CD4-positive, alpha-beta T cell treated with Interleukin-17A for 1 hour (primary cell): ENCODE measurements around the gene NCF4.

Source experiments
- DNase-seq: peaks from one replicate; pipeline ENCODE4 v3.0.0-alpha.2; 2020

The NCF4 gene

DNA sequence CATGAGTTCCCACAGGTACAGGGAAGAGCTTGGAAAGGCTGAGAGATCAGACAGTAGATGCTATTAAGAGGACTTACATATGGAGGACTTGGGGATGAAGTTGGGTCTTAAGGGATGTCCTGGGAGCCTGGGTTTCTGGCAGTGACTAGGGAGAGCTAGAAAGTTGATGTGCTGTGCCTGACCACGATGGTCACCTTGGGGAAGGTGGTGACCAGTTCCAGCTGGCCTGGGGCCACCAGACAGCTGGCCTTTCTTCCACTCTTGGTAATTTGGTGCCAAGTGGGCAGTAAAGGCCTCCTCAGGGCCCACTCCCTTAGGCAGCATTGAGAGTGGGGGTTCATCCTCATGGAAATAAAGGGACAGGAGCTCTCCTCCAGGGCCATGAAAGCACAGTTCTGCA is 38.7 kb downstream of the NCF4 start:
- DNase-seq, result no peak

DNA sequence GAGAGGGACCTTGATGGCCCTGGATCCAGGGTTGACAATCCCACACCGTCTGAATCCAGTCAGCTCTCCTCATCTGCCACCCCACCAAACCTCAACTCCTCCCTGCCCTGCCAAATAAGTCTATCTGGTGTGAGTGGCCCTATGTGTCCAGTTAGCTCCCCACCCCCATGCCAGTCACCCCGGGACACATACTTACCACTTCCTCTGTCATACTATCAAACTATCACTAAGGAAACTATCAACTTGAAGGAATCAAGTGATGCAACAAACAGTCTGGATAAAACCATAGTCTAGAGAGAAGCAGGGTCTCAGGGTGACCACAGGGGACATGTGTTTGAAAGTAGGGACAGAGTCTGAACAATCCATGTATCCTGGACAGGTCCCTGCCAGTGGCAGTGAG is 39.4 kb downstream of the NCF4 start:
- DNase-seq, result no peak

DNA sequence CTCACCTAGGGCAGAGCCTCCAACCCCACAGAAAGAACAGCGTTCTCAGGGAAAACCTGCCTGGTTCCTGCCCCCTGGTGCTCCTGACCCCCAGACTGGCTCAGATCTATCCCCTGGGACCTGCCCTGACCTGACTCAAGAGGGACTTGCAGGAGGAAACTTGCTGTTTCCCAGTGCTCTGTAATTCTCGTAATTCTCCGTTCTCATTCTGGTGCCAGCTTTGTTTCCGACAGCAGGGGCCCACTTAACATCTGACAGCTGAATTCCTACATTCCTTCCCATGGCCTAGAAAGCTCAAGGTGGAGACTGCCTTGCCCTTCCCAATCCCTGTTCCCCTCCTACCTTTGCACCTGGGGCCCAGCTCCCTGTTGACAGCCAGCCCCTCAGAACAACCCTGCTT is 40.1 kb downstream of the NCF4 start:
- no peak for DNase-seq

DNA sequence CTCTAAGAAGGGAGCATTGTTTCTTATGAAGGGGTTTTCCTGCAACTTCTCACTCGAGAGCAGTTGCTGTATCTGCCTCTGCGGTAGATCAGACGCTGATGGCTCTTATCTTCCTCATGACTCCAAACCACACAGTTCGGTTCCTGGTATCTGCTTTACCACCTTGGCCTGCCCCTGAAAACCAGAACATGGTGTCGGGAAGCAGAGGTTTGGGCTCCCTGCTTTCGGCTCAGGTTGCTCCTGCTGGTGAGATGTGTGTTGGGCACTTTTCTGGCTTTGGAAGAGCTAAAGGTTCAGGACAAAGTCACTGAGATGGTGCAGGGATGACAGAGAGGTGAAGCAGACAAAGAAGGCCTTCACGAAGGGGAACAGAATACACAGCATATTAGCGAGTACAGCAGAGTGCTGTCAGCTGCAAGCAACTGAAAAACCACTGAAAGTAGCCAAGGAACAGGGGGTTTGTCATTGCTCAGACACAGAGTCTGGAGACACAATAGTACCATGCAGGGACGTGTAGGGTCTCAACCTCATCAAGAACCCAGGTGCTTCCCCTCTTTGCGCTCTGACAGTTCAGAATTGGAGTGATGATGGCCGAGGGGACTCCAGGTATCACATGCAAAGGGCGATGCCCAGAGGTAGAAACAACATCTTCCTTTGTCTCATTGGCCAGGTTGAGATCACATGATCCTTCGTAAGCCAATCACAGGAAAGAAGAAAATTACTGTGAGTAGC is 40.8 kb downstream of the NCF4 start:
- peak; percentile 14 for DNase-seq

DNA sequence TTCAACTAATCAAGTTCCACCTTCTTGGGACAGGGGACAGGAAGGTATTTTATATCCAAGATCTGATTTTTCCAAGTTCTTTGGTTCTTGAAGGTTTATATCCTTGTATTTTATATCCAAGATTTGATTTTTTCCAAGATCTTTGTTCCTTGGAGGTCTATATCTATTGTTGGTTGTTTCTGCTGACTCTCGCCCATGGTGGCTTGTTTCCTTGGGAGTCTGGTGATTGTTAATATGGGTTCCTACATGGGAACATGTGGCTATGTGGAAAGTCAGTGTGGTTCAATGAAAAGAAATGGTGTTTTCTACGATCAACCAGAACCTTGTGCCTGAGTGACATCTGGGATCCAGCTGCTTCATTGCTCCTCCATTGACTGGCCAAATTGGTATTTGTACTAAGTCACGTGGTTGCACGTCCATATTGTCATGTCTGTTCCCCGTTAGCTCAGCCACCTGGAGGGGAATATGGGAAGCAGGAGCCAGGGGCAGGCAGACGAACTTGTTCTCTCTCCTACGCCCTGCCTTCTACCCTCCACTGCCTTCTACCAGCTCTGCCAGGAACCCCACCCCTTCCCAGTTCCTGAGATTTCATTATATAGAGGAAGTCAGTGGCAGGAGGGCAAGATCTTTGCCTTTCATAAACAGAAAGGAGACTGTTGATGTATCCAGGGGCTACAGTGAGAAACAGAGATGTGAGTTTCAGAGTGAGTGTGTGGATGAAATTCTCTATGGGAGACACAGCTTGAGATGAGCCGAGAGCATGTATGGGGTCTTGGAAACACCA is 41.5 kb downstream of the NCF4 start:
- no peak for DNase-seq

DNA sequence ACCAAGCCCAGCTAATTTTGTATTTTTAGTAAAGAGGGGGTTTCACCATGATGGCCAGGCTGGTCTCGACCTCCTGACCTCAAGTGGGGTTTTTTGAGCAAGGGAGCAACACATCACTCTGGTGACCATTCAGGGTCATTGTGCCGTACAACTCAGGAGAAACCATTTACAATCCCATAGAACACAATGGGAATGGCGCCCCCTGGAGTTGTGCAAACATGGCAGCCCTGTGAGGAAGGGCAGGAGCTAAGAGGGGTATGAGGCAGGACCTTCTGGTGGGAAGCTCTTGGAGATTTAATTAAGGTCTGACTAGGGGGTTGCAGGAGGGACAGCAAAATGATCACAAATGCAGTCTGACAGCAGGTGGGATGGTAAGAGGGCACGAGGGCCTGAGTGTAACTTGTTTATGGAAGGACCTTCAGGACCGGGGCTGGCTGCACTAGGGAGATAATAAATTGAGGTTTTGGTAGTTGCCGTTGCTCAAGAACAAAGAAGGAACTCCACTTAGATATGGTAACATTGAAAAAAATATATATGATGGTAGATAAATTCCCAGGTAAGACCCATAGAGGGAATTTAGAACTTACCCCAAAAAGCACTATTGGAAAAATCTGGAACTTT is 43.6 kb downstream of the NCF4 start:
- DNase-seq, result no peak

DNA sequence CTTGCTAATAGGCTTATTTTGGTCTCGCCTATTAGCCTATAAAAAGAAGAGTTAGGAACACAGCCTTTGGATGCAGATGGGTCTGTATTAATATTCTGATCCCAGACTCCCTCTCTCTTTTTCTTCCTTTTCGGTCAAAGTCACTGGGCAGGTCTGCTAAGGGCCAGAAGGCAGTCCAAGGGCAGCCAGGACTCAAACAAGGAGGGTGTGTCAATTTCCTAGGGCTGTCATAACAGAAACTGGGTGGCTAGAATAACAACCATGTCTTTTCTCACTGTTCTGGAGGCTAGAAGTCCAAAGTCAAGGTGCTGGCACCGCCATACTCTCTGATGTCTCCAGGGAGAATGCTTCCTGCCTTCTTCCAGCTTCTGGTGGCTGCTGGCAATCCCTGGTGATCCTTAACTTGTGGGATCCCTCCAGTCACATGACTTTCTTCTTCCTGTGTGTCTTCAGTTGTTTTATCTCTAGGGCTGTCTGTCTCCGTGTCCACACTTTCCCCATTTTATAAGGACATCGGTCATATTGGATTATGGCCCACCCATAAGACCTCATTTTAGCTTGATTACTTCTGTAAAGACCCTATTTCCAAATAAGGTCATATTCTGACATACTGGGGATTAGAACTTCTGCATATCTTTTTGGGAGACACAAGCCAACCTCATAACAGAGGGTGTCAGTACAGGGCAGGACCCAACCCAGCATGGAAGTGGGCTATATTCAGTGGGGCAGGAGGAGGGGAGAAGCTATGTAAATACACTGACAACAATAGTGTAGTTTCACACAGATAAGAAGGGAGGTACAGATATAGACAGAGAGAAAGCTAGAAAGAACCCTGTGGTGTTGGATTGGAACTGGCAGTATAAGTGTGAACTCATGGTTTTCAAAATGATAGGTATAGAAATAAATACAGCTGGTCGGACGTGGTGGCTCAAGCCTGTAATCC is 46.7 kb downstream of the NCF4 start:
- no peak for DNase-seq

DNA sequence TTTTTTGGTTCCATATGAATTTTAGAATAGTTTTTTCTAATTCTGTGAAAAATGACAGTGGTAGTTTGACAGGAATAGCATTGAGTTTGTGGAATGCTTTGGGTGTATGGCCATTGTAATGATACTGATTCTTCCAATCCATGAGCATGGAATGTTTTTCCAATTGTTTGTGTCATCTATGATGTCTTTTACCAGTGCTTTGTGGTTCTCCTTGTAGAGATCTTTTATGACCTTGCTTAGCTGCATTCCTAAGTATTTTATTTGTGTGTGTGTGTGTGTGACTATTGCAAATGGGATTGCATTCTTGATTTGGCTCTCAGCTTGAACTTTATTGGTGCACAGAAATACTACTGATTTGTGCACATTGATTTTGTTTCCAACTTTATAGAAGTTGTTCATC is 49.7 kb downstream of the NCF4 start:
- no peak for DNase-seq

DNA sequence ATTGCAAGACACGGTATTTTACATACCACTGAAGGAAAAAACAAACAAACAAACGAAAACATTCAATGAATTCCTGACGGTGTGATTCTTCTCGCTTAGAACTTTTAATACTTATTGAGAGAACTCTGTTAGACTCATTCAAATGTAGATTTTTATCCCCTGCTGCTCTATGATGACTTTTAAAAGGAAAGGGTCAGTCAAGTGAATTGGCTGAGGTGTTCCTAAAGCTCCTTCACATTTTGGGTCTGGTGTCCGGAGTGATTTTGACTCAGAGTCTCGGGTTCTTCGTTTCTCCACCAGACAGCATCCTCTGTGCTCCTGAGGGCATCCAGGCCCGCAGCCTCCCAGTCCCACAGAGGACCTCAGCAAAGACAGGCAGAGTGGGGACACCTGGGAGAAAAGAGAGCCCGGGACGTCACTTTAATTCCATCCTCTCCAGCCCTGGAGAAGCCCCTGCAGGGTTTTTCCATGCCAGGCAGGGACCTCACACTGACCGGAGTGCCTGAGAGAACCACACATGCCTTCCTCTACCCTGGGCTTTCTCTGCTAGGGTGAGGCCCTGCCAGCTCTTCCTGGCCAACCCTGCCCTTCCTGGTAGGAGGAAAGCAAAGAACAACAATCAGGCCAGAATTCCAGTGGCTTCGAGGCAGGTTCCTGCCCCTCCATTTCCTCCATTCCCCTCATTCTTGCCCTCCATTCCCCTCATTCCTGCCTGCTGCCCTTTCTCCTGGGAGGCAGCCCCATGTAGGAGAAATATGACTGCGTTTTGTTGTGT is 51.3 kb downstream of the NCF4 start:
- no peak for DNase-seq

DNA sequence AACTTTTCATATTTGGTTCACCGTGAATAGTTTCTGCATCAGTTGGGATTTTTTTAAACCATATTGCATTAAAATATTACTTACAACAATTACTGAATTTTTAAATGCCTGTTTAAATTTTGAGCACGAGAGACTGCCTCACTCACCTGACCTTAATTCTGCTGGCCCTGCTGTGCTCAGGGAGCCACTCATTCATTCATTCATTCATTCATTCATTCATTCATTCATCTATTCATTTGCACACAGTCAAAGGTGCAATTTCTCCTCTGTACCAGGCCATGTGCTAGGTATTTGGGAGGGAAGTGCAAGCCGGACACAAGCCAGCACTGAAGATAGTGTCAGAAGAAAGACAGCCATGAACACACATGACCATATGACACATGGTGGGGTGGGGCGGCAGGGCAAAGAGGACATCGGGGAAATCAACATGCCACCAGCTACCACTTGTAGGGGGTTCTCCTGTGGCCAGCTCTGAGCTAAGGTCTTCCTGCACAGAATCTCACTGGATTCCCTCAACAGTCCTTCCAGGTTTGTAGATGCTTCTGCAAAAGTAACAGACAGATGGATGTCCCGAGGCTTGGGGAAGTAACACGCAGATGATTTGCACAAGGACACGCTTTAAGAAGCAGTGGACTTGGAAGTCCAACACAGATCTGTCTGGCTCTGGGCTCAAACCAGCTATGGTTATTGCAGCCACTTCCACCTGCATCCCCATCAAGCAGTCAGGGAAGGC is 52.1 kb downstream of the NCF4 start:
- DNase-seq, result no peak

DNA sequence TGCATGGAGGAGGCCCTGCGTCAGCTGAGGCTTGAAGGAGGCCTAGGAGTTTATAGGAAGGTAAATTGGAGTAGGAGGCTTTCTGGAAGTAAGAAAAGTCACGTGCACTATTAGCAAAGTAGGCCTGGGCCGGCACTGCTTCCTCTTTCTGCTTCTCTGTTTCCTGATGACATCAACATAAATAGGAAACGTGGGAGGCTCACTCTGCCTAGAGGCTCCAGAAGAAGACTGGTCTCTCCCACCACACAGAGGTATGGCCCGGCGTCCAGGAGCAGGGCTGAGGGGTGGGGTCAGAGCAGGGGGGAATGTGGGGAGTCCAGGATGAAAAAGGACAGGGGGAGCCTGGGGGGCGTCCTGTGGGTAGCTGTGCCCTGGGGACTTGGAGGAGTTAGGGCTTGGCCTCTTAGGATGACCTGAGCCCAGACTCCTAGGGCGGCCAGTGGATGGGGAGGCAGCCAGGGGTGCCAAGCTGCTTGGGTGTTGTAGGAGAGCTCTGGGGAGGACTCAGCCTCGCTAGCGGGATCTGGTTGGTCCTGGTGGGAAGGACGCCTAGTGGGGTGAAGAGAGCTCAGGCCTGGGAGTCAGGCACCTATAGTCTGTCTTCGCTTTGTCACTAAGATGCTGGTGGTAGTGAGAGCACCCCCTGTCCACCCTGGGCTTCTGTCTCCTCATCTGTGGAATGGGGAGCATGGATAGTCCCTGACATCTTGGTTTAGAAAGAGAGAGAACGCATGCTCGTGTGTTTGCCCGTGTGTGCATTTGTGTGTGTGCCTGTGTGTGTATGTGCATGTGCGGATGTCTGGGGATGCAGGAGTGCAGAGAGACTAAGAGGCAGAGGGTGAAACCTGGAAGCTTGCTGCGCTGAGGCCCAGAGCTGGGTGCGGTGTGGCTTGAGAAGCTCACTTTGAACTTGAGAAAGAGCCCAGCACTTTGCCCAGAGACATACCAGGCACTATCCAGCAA is 52.9 kb downstream of the NCF4 start, which contains the start of gene CSF2RB:
Gene CSF2RB (plus strand): TSS at position 202 of the 963 bp plus-strand sequence. CDS start 8,580 bp downstream, outside the sequence.
- DNase-seq, result peak; percentile 29

DNA sequence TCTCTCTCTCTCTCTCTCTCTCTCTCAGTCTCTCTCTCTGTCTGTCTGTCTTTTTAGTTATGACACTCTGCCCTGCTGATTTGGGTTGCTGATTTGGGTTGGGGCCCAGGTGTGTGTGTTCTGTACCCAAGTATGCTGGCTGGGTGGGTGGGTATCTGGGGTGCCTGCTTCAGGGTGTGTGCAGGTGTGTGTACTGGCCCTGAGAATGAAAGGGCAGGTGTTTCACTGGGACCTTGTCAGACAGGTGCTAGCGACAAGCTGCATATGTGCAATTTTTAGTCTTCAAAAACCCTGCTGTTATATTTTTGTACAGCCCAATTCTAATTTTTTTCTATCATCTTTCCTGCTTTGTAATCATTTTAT is 53.6 kb downstream of the NCF4 start:
- no peak for DNase-seq

DNA sequence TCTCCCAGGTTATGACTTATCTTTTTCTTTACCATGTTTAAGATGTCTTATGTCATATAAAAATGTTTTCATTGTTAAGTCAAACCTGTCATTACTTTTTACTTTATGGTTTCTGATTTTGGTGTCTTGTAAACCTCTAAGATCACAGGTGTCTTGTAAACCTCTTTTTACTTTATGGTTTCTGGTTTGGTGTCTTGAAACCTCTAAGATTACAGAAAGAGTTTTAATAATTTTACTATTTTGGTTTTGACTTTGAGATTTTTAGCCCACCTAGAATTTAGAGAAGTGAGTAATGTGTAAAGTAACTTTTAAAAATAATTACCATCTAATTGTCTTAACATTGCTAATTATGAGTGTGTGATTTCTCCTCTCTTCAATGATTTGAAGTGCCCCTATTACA is 55.2 kb downstream of the NCF4 start:
- DNase-seq, result no peak

DNA sequence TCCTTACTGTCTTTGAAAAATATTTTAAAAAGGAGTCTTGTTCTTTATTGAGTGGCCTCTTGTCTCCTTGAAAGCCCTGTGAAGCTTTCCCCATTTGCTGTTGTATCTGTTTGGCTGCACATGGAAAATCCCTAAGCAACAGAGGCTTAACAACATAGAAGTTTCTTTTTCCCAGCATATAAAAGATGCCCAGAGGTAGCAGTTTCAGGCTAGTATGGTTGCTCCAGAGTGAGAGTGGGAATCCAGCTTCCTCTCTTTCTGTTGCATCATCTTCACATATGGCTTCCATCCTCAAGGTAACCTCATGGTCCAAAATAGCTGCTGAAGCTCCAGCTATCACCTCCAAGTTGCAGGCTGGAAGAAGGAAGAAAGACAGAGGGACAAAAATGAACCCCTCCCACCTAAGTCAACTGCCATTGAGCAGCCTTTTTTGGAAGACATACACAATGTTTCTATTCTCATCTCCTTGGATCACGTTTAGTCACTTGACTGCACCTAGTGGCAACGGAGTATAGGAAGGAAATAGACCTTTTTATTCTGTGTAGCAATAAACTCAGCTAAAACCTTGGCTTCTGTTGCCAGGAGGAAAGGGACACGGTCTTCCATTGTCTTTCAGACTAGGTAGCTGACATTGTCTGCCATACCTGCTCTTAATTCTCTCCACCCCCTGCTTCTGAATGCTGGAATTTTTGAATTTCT is 57.9 kb downstream of the NCF4 start:
- no peak for DNase-seq

DNA sequence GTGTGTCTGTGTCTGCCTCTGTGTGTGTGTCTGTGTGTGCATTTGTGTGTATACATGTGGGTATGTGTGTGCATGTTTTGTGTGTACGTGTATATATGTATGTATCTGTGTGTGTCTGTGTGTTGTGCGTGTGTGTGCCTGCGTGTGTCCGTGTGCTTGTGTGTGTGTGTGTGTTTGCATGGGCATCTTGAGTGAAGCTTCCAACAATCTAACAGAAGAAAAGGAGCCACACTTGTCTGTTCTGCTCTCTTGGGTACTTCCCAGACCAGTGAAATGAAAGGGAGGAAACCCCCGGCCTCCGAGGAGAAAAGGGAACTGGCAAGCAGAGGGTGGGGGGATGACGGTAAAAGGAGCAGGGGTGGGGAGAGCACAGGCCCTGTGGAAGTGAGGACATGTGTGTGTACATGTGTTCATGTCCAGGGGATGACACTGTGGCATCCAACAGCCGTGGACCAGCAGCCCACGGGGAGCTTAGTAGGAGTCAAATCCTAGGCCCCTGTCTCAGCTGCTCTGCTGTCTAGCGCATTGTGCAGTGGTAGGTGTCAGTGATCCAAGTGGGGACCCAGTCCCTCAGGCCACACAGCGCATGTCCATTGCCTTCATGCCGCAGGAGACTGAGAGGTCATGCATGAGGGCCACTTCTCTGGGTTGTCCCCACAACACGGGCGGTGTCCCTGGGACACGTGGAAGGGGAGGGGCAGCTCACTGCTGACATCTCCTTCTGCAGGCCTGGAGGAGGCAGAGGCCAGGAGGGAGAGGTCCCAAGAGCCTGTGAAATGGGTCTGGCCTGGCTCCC is 60.7 kb downstream of the NCF4 start:
- DNase-seq, result peak; percentile 19

DNA sequence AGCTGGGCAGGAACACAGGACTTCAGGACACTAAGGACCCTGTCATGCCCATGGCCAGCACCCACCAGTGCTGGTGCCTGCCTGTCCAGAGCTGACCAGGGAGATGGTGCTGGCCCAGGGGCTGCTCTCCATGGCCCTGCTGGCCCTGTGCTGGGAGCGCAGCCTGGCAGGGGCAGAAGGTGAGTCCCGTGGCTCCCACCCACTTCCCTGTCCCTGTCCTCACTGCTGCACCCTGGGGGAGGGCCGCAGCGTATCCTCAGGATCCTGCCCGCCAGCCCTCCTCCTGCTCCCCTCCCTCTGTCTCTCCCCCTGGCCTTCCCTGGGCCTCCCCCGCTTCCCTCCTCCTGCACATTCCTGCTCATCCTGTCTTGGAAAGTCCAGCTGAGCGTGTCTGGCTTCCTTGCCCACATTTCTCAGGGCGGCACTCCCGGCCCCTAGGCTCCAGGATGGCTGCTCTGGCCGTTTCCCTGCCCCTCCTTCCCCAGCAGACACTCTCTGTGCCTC is 61.4 kb downstream of the NCF4 start:
- DNase-seq, result no peak

DNA sequence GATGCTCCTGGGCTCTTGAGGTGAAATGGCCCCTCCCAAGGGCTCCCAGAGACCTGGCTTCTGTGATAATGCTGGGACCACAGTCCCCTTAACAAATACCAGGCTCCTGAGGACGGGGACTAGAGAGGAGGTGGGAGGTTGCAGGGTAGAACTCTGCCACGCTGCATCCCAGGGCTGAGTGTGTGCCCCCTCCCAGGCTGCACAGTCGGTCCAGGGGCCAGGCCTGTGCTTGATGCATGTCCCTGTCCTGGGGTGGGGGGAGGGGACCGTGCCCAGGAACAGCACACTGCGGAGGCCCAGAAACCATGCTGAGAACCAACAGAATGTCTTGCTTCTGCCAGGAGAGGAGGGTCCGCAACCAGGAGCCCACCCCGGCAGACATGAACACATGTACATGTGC is 61.9 kb downstream of the NCF4 start:
- DNase-seq, result no peak

DNA sequence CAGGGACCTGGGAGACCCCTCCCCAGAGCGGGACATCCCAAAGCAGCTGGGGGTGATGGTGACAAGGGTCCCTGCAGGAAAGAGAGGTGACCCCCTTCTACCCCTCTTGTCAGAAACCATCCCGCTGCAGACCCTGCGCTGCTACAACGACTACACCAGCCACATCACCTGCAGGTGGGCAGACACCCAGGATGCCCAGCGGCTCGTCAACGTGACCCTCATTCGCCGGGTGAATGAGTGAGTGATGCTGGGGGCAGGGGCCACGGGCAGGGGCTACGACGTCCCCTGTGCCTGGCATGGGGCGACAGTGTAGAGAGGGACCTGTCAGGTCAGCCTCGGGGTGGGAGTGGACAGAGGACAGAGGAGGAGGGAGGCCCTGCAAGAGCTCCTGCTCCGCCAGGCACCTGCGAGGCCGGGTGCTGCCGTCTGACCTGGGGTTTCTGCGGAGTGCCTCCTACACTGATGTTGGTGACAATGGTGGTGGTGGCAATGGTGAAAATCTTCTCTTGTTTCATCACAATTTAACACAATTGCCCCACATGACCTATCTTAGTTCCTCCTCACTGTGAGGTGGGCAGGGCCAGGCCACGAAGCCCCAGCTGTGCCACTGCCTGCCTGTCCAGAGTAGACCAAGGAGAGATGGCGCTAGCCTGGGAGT is 62.5 kb downstream of the NCF4 start:
- DNase-seq, result no peak
